Loucy (cell line): ENCODE data around the gene TSPAN4.

Experiments
- H2AFZ ChIP-seq: fragments of 200-600 bp; sonication (generic); 2 replicates; pipeline ENCODE4 v1.6.0; 2016; ENCODE audit warnings: antibody characterized with exemption, mild to moderate bottlenecking, low read length, moderate library complexity
- H3F3A ChIP-seq: fragments of 200-600 bp; 2 replicates; pipeline ENCODE4 v1.6.0; 2016; ENCODE audit warnings: antibody characterized with exemption, low read depth, mild to moderate bottlenecking
- H3K27me3 ChIP-seq: fragments of 200-600 bp; sonication (generic); 2 replicates; pipeline ENCODE4 v1.6.1; 2014; ENCODE audit warnings: low read length, mild to moderate bottlenecking; ENCODE audit not compliant: insufficient read depth, poor library complexity, severe bottlenecking
- H3K36me3 ChIP-seq: fragments of 200-600 bp; sonication (generic); 2 replicates; pipeline ENCODE4 v1.6.1; 2016; ENCODE audit warnings: low read length; ENCODE audit not compliant: insufficient read depth
- H3K4me1 ChIP-seq: fragments of 200-600 bp; sonication (generic); 2 replicates; pipeline ENCODE4 v1.5.1; 2014; ENCODE audit warnings: low read length, mild to moderate bottlenecking; ENCODE audit not compliant: insufficient read depth, poor library complexity, severe bottlenecking
- H3K4me2 ChIP-seq: fragments of 200-600 bp; sonication (generic); 2 replicates; pipeline ENCODE4 v1.6.0; 2014; ENCODE audit warnings: antibody characterized with exemption, low read length, low read depth, mild to moderate bottlenecking; ENCODE audit not compliant: poor library complexity, severe bottlenecking
- H3K4me3 ChIP-seq: fragments of 200-600 bp; sonication (generic); 2 replicates; pipeline ENCODE4 v1.5.1; 2014; ENCODE audit warnings: low read length, mild to moderate bottlenecking, mixed read lengths; ENCODE audit not compliant: poor library complexity, severe bottlenecking
- H3K79me2 ChIP-seq: fragments of 200-600 bp; sonication (generic); 2 replicates; pipeline ENCODE4 v1.6.1; 2014; ENCODE audit warnings: low read length; ENCODE audit not compliant: insufficient read depth
- H3K9ac ChIP-seq: fragments of 200-600 bp; sonication (generic); 2 replicates; pipeline ENCODE4 v1.6.0; 2014; ENCODE audit warnings: mild to moderate bottlenecking, low read depth, low read length, moderate library complexity; ENCODE audit not compliant: poor library complexity, severe bottlenecking
- H3K9me2 ChIP-seq: fragments of 200-600 bp; sonication (generic); replicated peaks from 2 replicates; pipeline ENCODE4 v1.6.1; 2016; ENCODE audit warnings: low read depth, low read length, mixed read lengths
- H3K9me3 ChIP-seq: fragments of 200-600 bp; sonication (generic); 2 replicates; pipeline ENCODE4 v1.6.1; 2014; ENCODE audit warnings: mild to moderate bottlenecking, antibody characterized with exemption, low read length, low read depth; ENCODE audit not compliant: insufficient read depth
- H4K20me1 ChIP-seq: fragments of 200-600 bp; sonication (generic); 2 replicates; pipeline ENCODE4 v1.6.0; 2014; ENCODE audit warnings: antibody characterized with exemption, low read length, mild to moderate bottlenecking; ENCODE audit not compliant: insufficient read depth, poor library complexity, severe bottlenecking
- EZH2phosphoT487 ChIP-seq: fragments of 200-600 bp; IDR thresholded peaks from 2 replicates; pipeline ENCODE4 v1.6.1; 2018; ENCODE audit warnings: antibody characterized with exemption, mild to moderate bottlenecking, moderate library complexity, borderline replicate concordance
- TF ChIP-seq, protein P1 (sequence below): fragments of 200-600 bp; sonication (generic); conservative IDR thresholded peaks from 2 replicates; pipeline ENCODE4 v1.5.1; 2014; ENCODE audit warnings: mild to moderate bottlenecking, antibody characterized with exemption, low read length

Gene TSPAN4

GRCh38 chr11:845872-846495, 3.3 kb downstream of the TSPAN4 start:
- no peaks in the 10 kb centered on the region for H3K36me3 ChIP-seq
- peak overlapping the region; percentile 79 for H3K4me2 ChIP-seq
- no peaks in the 10 kb centered on the region for H3F3A ChIP-seq
- peaks cover 17% of the 10 kb centered on the region for H3K79me2 ChIP-seq
- peaks cover 40% of the 10 kb centered on the region for H3K4me1 ChIP-seq
- H3K9ac ChIP-seq: peak overlapping the region; percentile 88
- H4K20me1 ChIP-seq: peaks cover 11% of the 10 kb centered on the region
- H3K4me3 ChIP-seq: peak overlapping the region; percentile 97
- H2AFZ ChIP-seq: no peak overlapping the region
- no peaks in the 10 kb centered on the region for H3K9me2 ChIP-seq
- no peaks in the 10 kb centered on the region for H3K9me3 ChIP-seq
- no peak for TF ChIP-seq EZH2phosphoT487
- TF ChIP-seq, protein P1, sequence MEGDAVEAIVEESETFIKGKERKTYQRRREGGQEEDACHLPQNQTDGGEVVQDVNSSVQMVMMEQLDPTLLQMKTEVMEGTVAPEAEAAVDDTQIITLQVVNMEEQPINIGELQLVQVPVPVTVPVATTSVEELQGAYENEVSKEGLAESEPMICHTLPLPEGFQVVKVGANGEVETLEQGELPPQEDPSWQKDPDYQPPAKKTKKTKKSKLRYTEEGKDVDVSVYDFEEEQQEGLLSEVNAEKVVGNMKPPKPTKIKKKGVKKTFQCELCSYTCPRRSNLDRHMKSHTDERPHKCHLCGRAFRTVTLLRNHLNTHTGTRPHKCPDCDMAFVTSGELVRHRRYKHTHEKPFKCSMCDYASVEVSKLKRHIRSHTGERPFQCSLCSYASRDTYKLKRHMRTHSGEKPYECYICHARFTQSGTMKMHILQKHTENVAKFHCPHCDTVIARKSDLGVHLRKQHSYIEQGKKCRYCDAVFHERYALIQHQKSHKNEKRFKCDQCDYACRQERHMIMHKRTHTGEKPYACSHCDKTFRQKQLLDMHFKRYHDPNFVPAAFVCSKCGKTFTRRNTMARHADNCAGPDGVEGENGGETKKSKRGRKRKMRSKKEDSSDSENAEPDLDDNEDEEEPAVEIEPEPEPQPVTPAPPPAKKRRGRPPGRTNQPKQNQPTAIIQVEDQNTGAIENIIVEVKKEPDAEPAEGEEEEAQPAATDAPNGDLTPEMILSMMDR: no peak
- H3K27me3 ChIP-seq: no peaks in the 10 kb centered on the region

GRCh38 chr11:846496-847098, 3.9 kb downstream of the TSPAN4 start:
- Histone ChIP-seq H3K9me2 (no peaks in the 10 kb centered on the region), H3K4me2 (peak overlapping the region; percentile 79), H4K20me1 (peaks cover 7% of the 10 kb centered on the region), H3K36me3 (no peaks in the 10 kb centered on the region), H3F3A (no peaks in the 10 kb centered on the region), H3K4me3 (no peak overlapping the region), H3K79me2 (peaks cover 11% of the 10 kb centered on the region), H2AFZ (no peak overlapping the region), H3K9ac (peak overlapping the region; percentile 88), H3K4me1 (peaks cover 36% of the 10 kb centered on the region), H3K9me3 (no peaks in the 10 kb centered on the region), H3K27me3 (no peaks in the 10 kb centered on the region)
- TF ChIP-seq, protein P1: no peak
- no peak for TF ChIP-seq EZH2phosphoT487

DNA sequence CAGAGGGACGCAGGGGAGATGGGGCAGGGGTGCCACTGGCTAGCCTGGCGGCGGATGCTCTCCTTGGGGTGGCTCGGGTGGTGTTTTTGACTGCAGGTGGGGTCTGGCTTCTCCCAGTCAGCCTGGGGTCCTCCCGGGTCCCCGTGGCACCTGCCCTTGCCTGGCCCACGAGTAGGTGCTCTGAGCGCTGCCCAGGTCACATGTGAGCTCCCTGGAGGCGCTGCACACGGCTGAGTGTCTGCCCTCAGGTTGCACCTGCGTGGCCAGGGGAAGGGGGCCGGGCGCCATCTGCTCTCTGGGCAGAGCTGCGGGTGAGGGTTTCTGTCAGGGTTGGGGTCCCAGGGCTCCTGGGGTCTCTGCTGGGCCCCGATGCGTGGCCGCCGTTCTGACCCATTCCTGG, 5.2 kb downstream of the TSPAN4 start:
- peaks cover 3% of the 10 kb centered on the region; the same call in 1 of the 2 replicates for H3K79me2 ChIP-seq
- no peaks in the 10 kb centered on the region for H4K20me1 ChIP-seq
- H3K9me3 ChIP-seq: no peaks in the 10 kb centered on the region
- no peaks in the 10 kb centered on the region for H3K9me2 ChIP-seq
- peaks cover 36% of the 10 kb centered on the region for H3K4me1 ChIP-seq
- H2AFZ ChIP-seq: no peak overlapping the region
- no peak overlapping the region for H3K4me3 ChIP-seq
- no peaks in the 10 kb centered on the region for H3K27me3 ChIP-seq
- no peak overlapping the region for H3K9ac ChIP-seq
- H3K4me2 ChIP-seq: peak overlapping the region; percentile 2
- no peaks in the 10 kb centered on the region for H3F3A ChIP-seq
- H3K36me3 ChIP-seq: no peaks in the 10 kb centered on the region
- TF ChIP-seq, protein P1: no peak
- no peak for TF ChIP-seq EZH2phosphoT487
